ENCODE results near the gene LIPC.

LIPC gene

GRCh38 chr15:58513726-58514336 lies 82.0 kb downstream of the LIPC start:
- Mint-ChIP-seq H3K9me3 (peaks cover 5% of the 10 kb centered on the region), H3K4me3 (no peak overlapping the region), H3K36me3 (peaks cover 2% of the 10 kb centered on the region), H3K27ac (no peak overlapping the region), H3K4me1 (peaks cover 51% of the 10 kb centered on the region), H3K27me3 (no peaks in the 10 kb centered on the region)

DNA sequence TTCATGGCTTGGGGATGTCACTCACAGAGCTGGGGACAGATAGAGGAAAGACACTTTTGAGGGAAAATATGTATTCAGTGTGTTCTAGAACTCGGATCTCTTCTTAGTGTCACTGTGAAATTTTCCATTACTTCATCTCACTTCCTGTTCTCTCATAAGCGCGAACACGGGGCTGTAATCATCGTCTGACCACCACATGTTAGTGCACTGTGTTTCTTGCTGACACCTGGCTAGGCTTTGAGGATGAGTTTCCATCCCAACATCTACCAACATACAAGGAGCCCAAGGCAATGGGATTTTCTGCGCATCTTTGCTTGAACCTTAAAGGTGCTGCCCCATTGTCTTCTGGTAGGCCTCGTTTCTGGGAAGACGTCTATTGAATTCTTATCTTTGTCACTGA lies 84.0 kb downstream of the LIPC start:
- Mint-ChIP-seq H3K36me3 (peaks cover 2% of the 10 kb centered on the region), H3K27ac (peak overlapping the region; percentile 87)

GRCh38 chr15:58517252-58517681 lies 85.5 kb downstream of the LIPC start:
- Mint-ChIP-seq H3K36me3 (peaks cover 2% of the 10 kb centered on the region), H3K4me1 (peaks cover 77% of the 10 kb centered on the region), H3K9me3 (peaks cover 5% of the 10 kb centered on the region), H3K4me3 (no peak overlapping the region), H3K27me3 (no peaks in the 10 kb centered on the region), H3K27ac (peak overlapping the region; percentile 68)

More for the DNA sequence above, 84.0 kb downstream of the LIPC start:
- H3K27me3 Mint-ChIP-seq = no peaks in the 10 kb centered on the region
- H3K4me3 Mint-ChIP-seq = peak overlapping the region; percentile 45
- peaks cover 5% of the 10 kb centered on the region for H3K9me3 Mint-ChIP-seq
- peaks cover 68% of the 10 kb centered on the region for H3K4me1 Mint-ChIP-seq

DNA sequence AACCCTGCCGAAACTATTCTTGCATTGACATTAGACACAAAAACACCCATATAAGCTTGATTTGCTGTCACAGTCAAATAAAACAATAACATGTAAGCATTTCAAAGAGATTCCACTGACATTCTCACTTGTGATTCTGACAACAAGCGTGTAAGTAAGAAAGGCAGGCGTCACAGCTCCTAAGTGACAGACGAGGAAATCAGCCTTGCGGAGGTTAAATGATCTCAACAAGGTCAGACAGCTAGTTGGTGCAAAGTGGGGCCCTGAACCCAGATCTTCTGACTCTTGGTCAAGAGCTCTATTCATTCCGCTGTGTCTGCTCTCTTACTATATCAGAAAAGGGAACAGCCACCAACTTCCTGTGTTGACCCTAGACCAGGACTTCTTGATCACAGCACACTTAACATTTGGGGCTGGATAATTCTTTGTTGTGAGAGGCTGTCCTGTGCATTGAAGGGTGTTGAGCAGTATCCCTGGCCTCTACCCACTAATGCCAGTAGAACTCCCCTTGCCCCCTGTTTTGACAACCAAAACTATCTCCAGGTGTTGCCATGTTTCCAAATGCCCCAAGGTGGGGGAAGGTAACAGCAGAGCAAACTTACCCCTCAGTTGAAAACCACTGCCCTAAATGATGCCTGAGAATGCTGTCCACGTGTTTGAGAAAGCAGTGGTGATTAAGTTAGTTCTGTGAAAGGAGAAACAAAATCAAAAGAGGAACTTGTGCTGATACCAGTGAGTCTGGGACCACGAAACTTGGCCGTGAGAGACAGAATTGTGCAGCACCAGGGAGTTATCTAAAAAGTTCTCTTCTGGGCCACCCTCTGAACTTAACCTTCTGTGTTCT lies 86.1 kb downstream of the LIPC start:
- peak overlapping the region; percentile 68 for H3K27ac Mint-ChIP-seq
- H3K4me1 Mint-ChIP-seq = peaks cover 77% of the 10 kb centered on the region
- H3K4me3 Mint-ChIP-seq = peak overlapping the region; percentile 20
- H3K27me3 Mint-ChIP-seq = no peaks in the 10 kb centered on the region
- H3K9me3 Mint-ChIP-seq = peaks cover 5% of the 10 kb centered on the region
- peaks cover 2% of the 10 kb centered on the region for H3K36me3 Mint-ChIP-seq

GRCh38 chr15:58518626-58519025 lies 86.8 kb downstream of the LIPC start:
- Mint-ChIP-seq H3K27ac (no peak overlapping the region), H3K36me3 (peaks cover 2% of the 10 kb centered on the region), H3K27me3 (no peaks in the 10 kb centered on the region), H3K9me3 (peaks cover 5% of the 10 kb centered on the region), H3K4me3 (peak overlapping the region; percentile 45), H3K4me1 (peaks cover 72% of the 10 kb centered on the region)

- Mint-ChIP-seq H3K4me1 (peaks cover 67% of the 10 kb centered on the region), H3K36me3 (peaks cover 2% of the 10 kb centered on the region), H3K27me3 (no peaks in the 10 kb centered on the region), H3K4me3 (no peak overlapping the region), H3K9me3 (peaks cover 5% of the 10 kb centered on the region), H3K27ac (no peak overlapping the region)
These were observed 87.7 kb downstream of the LIPC start for GRCh38 chr15:58519516-58519915.

DNA sequence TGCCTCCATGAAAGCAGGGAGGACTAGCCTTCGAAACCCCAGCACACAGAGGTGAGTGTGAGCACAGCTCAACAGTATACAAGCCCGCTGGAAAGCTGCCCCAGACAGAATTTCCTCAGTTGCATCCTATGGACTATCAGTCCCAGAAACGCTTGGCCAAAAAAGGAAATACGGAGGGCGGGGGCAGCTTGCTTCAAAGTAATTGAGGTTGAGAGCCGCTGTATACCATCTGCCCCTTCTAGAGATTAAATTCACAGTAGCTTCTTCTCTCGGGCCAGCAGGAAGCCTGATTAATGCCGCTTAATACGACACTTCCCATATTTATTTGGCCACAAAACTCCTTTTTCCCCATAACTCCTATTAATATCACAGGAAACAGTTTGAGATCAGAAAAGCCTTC lies 88.7 kb downstream of the LIPC start:
- Mint-ChIP-seq H3K27me3 (no peaks in the 10 kb centered on the region), H3K4me3 (peak overlapping the region; percentile 12), H3K4me1 (peaks cover 60% of the 10 kb centered on the region), H3K9me3 (peaks cover 5% of the 10 kb centered on the region), H3K36me3 (peaks cover 2% of the 10 kb centered on the region), H3K27ac (no peak overlapping the region)

DNA sequence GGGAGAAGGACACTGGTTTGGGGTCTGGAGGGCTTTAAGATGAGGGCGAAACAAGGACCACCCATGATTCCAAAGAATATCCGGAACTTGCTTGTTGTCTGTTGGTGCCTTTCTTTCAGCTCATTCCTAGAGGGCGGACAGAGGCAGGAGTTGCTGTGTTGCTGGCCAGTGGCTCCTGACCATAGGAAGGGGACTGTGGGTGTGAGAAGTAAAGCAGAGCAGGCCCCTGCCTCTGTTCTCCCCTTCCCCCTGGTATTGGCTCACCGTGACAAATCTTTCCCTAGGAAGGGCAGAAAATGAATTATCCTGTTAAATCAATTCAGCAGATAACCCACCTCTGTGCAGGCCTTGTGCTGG lies 89.1 kb downstream of the LIPC start:
- Mint-ChIP-seq H3K36me3 (peaks cover 2% of the 10 kb centered on the region), H3K4me1 (peaks cover 55% of the 10 kb centered on the region), H3K4me3 (no peak overlapping the region), H3K9me3 (peaks cover 5% of the 10 kb centered on the region), H3K27ac (no peak overlapping the region), H3K27me3 (no peaks in the 10 kb centered on the region)

GRCh38 chr15:58521293-58521991 lies 89.7 kb downstream of the LIPC start:
- no peak overlapping the region for H3K27ac Mint-ChIP-seq
- H3K36me3 Mint-ChIP-seq = peaks cover under 1% of the 10 kb centered on the region
- peaks cover 2% of the 10 kb centered on the region for H3K9me3 Mint-ChIP-seq
- peaks cover 50% of the 10 kb centered on the region for H3K4me1 Mint-ChIP-seq
- H3K27me3 Mint-ChIP-seq = no peaks in the 10 kb centered on the region
- H3K4me3 Mint-ChIP-seq = no peak overlapping the region

DNA sequence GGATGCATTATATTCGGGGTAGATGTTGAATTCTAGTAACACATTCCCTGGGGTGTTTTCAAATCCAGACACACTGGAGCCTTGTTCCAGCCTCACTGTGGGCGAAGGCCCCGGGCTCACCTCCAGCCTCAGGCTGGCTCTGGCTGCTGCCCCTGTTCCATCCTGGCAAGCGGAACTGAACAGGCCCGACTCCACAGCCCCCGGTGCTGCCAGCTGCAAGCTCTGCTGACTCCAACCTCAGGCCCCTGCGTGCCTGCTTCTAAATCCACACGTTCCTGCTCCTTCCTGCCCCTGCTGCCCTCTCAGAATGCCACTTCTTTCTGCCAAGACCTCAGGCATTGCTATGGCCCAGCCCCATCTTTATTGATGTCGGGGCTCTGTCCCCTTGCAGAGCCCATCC lies 90.6 kb downstream of the LIPC start:
- Mint-ChIP-seq H3K4me3 (no peak overlapping the region), H3K27me3 (no peaks in the 10 kb centered on the region), H3K36me3 (no peaks in the 10 kb centered on the region), H3K9me3 (no peaks in the 10 kb centered on the region), H3K27ac (peak overlapping the region; percentile 44), H3K4me1 (peaks cover 41% of the 10 kb centered on the region)

- Mint-ChIP-seq H3K9me3 (no peaks in the 10 kb centered on the region), H3K27ac (peak overlapping the region; percentile 44), H3K36me3 (no peaks in the 10 kb centered on the region), H3K27me3 (no peaks in the 10 kb centered on the region), H3K4me3 (no peak overlapping the region), H3K4me1 (peaks cover 36% of the 10 kb centered on the region)
These were observed 91.1 kb downstream of the LIPC start for GRCh38 chr15:58522865-58523264.

DNA sequence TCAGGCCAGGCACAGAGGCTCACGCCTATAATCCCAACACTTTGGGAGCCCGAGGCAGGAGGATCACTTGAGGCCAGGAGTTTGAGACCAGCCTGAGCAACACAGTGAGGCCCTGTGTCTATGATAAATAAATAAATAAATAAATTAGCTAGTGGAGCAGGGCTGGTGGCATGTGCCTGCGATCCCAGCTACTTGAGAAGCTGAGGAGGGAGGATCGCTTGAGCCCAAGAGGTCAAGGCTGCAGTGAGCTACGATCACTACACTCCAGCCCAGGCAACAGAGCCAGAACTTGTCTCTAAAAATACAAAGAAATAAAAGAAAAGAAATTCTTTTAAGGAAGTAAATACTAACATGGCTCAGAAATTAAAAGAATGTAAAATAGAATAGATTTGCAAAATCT lies 91.8 kb downstream of the LIPC start:
- Mint-ChIP-seq H3K9me3 (no peaks in the 10 kb centered on the region), H3K4me3 (no peak overlapping the region), H3K27me3 (no peaks in the 10 kb centered on the region), H3K27ac (no peak overlapping the region), H3K4me1 (peaks cover 28% of the 10 kb centered on the region), H3K36me3 (no peaks in the 10 kb centered on the region)

DNA sequence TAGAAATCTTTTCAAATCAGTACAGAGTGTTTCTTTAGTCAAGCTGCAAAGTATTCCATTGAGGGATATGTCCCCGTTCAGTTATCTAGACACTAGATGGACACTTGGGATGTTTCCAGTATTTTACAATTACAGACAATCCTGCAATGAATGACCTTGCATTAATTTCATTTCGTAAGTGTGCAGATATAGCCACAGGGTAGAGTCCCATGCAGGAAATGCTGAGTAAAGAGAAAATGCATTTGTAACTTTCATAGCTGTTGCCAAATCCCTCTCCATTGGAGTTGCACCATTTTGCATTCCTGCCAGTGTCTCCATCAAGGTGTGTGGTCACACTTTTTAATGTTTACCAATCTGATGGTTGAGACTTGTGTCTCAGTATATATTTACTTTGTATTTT lies 92.5 kb downstream of the LIPC start:
- Mint-ChIP-seq H3K27ac (no peak overlapping the region), H3K4me3 (no peak overlapping the region)

GRCh38 chr15:58525991-58526421 lies 94.2 kb downstream of the LIPC start:
- no peaks in the 10 kb centered on the region for H3K27me3 Mint-ChIP-seq

More for the DNA sequence above, 92.5 kb downstream of the LIPC start:
- H3K4me1 Mint-ChIP-seq = peaks cover 24% of the 10 kb centered on the region
- H3K36me3 Mint-ChIP-seq = no peaks in the 10 kb centered on the region
- H3K27me3 Mint-ChIP-seq = no peaks in the 10 kb centered on the region
- no peaks in the 10 kb centered on the region for H3K9me3 Mint-ChIP-seq

DNA sequence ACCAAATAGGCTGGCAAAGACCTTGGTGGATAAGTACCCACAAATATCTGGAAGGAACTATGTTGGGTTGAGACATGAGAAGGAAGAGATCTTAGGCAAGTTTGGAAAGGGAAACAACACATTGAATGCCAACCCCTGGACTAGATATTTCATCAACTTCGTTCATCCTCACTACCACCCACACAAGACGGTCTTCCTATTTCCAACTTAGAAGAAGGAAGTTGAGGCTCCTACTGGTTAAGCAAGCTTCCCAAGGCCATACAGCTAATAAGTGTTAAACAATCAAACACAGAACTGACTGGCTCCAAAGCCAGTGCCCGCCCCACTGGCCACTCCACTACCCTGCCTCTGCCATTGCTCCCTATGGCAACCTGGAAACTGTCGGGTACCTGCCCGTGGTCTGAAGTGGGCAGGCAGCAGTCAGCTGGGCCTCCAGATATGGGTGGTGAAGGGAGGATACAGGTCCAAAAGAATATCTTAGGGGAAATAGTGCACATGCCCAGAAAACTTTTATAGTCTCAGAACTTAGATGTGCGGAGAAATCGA lies 94.9 kb downstream of the LIPC start:
- no peaks in the 10 kb centered on the region for H3K36me3 Mint-ChIP-seq
- H3K4me3 Mint-ChIP-seq = no peak overlapping the region
- H3K27me3 Mint-ChIP-seq = no peaks in the 10 kb centered on the region
- H3K4me1 Mint-ChIP-seq = peaks cover under 1% of the 10 kb centered on the region
- H3K9me3 Mint-ChIP-seq = no peaks in the 10 kb centered on the region
- no peak overlapping the region for H3K27ac Mint-ChIP-seq

More at GRCh38 chr15:58525991-58526421, 94.2 kb downstream of the LIPC start:
- H3K4me3 Mint-ChIP-seq = no peak overlapping the region
- peaks cover 8% of the 10 kb centered on the region for H3K4me1 Mint-ChIP-seq
- no peaks in the 10 kb centered on the region for H3K36me3 Mint-ChIP-seq
- H3K9me3 Mint-ChIP-seq = no peaks in the 10 kb centered on the region
- no peak overlapping the region for H3K27ac Mint-ChIP-seq
